Measurements from ENCODE around the gene SCGB1C2.

- TF ChIP-seq ZNF274 (IDR thresholded peaks at IDR 0.05; ENCODE audit: low read depth, low read length) = no peak
- no peak for TF ChIP-seq YY1 (IDR thresholded peaks at IDR 0.05; ENCODE audit: insufficient read depth, insufficient read length)
Measured at GRCh38 chr17:165939-166338, 28.6 kb downstream of the SCGB1C2 start.

Data from NT2/D1 (cell line).